ENCODE results near the gene BCAR1. TPM values are rescaled to one million over a fixed set of nuclear protein-coding genes. Genes with fewer than 3 reads are reported as not detected.

Gene BCAR1
- 69.4 and 81.5 TPM in 2 replicates for total RNA-seq

GRCh38 chr16:75251280-75252048 lies at the start of gene BCAR1:
BCAR1 (minus strand) TSS chr16:75251624; CDS start chr16:75251482, 142 bp downstream.

GRCh38 chr16:75218256-75219076 lies 33.0 kb downstream of the BCAR1 start, which contains the start of gene CTRB1:
CTRB1 (plus strand) TSS chr16:75218988; CDS start chr16:75219008, 20 bp downstream.

DNA sequence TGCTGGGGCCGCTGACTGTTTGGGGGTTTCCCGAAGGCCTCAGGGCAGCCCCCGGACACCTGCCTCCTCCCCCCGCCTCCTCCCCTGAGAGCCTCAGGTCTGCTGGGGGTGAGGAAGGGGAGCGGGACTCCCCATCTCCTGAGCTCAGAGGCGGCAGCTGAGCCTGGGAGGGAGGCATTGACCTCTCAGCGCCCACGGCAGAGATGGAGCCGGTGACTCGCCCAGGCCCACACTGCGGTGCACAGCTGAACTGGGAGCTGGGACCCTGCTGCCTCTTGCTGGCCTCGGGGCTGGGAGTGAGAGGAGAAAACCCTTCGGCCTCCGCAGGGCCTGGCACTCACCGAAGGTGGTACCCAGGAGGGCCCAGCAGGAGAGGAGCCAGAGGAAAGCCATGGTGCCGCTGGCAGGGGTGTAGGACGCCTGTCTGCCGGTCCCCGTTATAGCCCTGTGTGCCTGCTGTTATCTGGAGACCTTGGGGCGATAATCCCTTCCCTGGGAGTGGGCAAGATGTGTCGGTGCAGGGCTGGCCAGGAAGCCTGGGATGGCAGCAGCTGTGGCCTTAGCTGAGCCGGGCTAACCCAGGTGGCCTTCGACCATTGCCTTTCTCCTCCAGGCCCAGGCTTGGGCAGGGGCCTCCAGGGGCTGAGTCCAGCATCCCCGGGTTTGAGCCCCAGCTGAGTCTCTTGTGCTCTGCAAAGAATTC lies 44.5 kb downstream of the BCAR1 start, which contains the start of gene CTRB2:
CTRB2 (minus strand) TSS at position 413 of the 703 bp plus-strand sequence; CDS start at position 393, 20 bp downstream.

Other genes starting within 250 kb of the BCAR1 start
- gene LDHD, start 134.8 kb downstream of the BCAR1 start, total RNA-seq: 0.16 and 0.52 TPM in 2 replicates
- gene ZFP1, start 103.1 kb downstream of the BCAR1 start, total RNA-seq: 12.2 and 13.8 TPM in 2 replicates
- not detected in 2 replicates for gene CTRB2, start 44.5 kb downstream of the BCAR1 start, total RNA-seq
- gene CTRB1, start 32.6 kb downstream of the BCAR1 start, total RNA-seq: not detected in 2 replicates
- 44.3 and 56.0 TPM in 2 replicates for gene CFDP1, start 181.9 kb upstream of the BCAR1 start, total RNA-seq
- gene TMEM170A, start 213.1 kb upstream of the BCAR1 start, total RNA-seq: 8.8 and 13.3 TPM in 2 replicates
- gene CHST6, start 243.8 kb upstream of the BCAR1 start, total RNA-seq: 0.24 and 1.7 TPM in 2 replicates